ENCODE data around the gene MYO1E. TPM values are rescaled to one million over a fixed set of nuclear protein-coding genes. Genes with fewer than 3 reads are reported as not detected.
"Not testable (repeated sequence)": the region's sequence is repeated elsewhere in the genome, so short reads cannot be mapped to it uniquely, and the experiment has no call there.

The MYO1E gene
- total RNA-seq, 2 experiments from 2014 or later = 51.9 to 57.5 TPM

DNA sequence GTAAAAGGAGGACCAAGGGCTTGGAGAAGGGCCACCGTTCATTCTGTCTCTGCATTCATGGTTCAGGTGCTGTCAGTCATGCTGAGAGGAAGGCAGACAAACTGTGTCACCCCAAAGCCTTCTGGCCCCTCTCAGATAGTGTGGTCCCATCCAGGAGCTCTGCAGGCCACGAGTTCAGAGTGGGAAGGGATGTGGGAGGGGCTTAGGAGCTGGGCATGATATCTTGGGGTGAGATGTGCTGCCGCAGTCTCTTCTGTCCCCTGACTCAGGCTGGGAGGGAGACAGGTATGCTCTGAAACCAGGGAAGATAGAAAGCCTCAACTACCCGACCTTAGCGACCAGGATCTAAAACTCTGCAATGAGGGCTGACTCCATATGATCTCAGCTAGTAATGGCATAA lies 19.6 kb upstream of the MYO1E start:
- ChIA-PET CTCF (no interaction called here), POLR2A (no interaction called here)

DNA sequence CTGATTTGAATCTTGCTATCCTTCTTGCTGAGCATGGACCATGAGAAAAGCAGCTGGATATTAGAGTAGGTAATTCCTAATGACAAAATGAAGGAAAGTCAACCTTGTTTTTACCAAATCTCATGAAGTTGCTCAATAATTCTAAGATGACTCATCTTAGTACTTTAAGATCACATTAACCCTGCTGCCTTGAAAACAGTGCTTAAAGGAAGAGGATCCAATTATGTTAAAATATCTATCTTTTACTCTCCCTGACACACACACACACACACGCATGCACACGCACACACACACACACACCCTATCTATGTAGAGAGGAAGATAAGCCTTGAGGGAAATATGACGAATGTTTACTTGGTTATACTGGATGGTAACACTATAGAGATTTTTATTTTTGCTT lies 16.0 kb upstream of the MYO1E start:
- POLR2A ChIA-PET = no interaction called here
- CTCF ChIA-PET = interaction anchor here (0.7 kb wide), 1 partner anchor 85 kb away, joined by 4 read pairs; no protein-coding TSS in a partner anchor

DNA sequence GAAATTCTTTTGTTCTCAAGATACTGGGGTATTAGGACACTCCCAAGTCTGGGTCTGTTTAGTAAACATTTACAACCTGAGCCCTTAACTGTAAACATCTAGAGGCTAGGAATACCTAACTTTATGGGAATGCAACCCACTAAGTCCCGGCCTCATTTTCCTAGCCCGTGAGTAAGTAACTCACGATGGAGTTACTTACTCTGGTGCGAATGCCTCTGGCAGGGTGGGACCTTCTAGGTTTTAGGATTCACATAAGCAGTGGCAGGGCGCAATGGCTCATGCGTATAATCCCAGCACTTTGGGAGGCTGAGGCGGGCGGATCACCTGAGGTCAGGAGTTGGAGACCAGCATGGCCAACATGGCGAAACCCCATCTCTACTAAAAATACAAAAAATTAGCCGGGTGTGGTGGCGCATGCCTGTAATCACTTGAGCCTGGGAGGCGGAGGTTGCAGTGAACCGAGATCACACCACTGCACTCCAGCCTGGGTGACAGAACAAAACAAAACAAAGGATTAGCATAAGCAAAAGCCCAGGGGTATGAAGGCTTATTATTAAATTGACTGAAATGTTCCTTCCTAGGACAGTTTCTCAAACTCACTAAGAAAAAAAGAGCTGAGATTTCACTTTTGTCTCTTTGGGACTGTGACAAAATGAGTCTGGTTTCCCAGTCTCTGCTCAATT lies 14.7 kb upstream of the MYO1E start:
- POLR2A ChIA-PET, CTCF ChIA-PET: not testable (repeated sequence)

DNA sequence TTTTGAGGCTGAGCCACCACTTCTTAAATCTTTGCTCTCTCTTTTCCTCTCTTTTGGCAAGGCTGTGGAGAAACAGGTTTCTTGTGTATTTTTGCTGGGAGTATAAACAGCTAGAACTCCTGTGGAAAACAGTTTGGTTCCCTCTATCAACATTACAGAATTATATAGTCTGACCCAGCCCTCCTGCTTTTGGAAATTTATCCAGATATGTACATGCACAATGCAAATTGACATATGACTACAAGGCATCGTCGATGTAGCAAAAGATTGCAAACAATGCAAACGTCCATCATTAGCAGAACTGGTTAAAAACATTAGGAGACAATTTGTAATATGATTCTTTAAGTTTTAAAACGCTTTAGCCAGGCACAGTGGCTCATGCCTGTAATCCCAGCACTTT lies 12.5 kb upstream of the MYO1E start:
- CTCF ChIA-PET = no interaction called here
- POLR2A ChIA-PET = no interaction called here

DNA sequence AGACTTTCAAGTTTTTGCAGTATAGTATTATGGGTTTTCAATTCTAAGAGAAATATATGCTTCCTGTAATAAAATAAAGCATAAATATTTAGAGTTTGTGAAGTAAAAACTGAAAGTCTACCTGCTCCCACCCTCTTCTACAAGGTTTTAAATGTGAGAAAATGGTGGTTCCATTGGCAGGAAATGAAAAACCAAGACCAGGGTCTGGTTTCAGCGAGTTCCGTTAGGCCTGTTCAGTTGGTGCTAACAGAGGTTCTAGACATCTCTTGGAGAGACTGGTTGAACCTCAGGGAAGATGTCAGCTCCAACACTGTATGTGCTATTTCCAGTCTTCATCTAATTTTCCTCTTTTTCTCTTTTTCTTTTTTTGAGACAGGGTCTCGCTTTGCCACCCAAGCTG lies 11.8 kb upstream of the MYO1E start:
- ChIA-PET POLR2A (no interaction called here), CTCF (no interaction called here)

DNA sequence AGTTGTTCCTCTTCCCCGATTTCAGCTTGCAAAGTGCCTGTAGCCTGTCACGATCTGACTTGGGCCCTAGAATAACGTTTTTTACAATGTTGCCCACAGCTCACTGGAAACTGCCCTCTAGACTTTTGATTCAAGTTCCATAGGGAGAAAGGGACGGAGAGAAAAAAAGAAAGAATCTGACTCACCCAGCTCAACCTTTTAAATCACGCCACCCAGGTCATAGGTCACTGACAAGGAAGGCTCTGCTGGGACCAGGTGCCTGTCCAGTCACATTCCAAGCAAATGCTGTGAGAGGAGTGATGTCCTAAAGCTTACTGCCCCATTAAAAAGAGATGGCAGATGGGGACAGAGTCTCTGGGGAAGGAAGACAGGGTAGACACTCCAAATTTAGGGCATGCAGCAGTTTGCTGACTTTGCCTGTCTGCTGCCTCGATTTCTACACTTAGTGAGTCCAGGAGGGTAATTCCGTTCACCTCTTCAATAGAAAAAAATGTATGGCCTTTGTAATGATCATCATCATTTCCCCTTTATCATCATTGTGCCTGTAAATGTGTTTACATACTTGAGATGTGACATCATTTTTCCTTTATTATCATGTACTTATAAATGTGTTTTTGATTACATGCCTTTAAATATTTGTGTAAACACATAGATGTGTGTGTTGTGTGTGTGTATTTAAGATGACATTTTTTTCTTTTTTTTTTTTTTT lies 8.4 kb upstream of the MYO1E start:
- CTCF ChIA-PET = interaction anchor here (0.6 to 1.1 kb wide), 2 partner anchors 29 to 258 kb away, joined by 4 to 5 read pairs; no protein-coding TSS in a partner anchor
- POLR2A ChIA-PET = no interaction called here

DNA sequence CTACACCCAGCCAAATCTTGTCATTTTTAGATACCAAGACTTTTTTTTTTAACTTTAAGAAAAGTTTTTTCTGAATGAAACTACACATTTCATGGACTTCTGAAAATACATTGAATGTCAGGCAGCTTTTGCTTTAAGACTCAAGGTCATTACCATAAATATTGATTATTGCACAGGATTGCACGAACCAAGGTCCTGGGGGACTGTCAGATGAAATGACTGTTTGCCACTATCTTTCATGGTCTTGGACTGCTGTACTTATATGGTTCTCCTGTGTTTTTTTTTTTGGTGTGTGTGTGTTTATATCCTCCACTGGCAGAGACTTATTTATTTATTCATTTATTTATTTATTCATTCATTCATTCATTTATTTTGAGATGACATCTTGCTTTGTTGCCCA lies 6.9 kb upstream of the MYO1E start:
- ChIA-PET POLR2A (no interaction called here), CTCF (interaction anchor here (0.7 kb wide), 1 partner anchor 114 kb away, joined by 3 read pairs; no protein-coding TSS in a partner anchor)

DNA sequence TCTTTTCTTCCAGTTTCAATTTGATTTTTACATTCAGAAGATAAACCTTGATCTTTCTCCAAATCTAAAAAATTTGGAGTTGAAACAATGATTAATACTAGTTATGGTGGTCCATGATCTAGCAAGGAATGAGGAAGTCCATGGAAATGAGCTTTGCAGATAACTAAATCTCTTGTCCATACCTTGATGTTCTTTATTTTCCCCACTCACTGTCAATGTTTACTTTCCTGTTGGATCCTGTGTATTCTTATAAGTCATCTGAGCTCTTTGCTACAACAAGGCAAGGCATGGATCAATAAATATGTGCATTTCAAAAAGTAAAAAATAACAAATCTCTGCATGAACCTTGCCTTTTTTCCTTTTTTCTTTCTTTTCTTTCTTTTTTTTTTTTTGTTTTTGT lies 6.2 kb upstream of the MYO1E start:
- ChIA-PET POLR2A (no interaction called here), CTCF (interaction anchor here (0.7 kb wide), 1 partner anchor 115 kb away, joined by 3 read pairs; no protein-coding TSS in a partner anchor)

DNA sequence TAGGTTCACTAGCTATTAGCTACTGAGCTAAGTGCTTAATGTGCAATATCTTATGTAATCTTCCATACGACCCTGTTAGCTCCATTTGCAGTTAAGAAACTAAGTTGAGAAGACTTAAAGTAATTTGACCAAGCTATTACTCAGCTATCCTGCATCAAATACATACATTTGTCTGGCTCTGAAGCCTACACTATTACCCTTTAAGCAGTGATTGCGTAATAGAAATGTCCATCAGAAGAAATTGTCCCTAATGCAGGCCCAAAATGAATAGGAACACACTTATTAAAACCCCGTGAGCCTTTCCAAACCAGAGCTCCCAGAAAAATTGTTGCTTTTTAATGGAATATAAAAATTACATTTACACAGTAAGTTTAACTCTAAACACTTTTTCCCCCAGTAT lies 5.3 kb upstream of the MYO1E start:
- CTCF ChIA-PET = interaction anchor here (0.7 kb wide), 1 partner anchor 47 kb away, joined by 3 read pairs; no protein-coding TSS in a partner anchor
- POLR2A ChIA-PET = no interaction called here

DNA sequence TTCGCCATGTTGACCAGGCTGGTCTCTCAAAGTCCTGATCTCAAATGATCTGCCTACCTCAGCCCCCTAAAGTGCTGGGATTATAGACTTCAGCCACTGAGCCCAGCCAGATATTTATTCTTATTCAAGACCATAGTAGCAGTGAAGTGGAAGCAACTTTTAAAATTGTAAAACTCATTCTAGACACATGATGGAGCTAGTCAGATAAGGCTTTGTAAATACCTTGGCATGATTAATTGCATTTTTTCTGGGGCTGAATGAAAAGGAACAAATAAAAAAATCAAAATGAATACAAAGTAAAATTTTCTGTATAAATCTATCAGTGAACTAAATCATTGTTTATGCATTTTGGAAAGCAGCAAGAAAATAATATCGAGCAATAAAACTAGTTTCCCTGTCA lies 4.1 kb upstream of the MYO1E start:
- POLR2A ChIA-PET = no interaction called here
- CTCF ChIA-PET = interaction anchor here (0.7 kb wide), 1 partner anchor 105 kb away, joined by 3 read pairs; no protein-coding TSS in a partner anchor

DNA sequence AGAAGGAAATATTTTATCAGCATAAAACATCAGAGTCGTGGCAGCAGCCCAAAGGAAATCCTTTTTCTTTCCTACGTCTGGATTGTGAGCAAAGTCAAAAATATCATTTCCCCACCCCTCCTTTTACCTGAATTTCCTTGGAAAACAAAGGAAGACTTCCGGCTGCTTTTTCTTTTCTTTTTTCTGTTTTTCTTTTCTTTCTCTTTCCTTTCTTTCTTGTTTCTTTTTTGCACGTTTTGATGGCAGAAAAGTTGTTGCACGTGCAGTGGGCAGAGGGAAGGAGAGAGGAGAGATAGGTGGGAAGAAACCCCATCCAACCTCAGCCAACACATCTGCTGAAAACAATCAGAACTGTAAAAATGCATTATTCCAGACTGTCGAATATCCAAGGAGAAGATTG lies 544 bp upstream of the MYO1E start:
- ChIA-PET POLR2A (no interaction called here), CTCF (no interaction called here)

DNA sequence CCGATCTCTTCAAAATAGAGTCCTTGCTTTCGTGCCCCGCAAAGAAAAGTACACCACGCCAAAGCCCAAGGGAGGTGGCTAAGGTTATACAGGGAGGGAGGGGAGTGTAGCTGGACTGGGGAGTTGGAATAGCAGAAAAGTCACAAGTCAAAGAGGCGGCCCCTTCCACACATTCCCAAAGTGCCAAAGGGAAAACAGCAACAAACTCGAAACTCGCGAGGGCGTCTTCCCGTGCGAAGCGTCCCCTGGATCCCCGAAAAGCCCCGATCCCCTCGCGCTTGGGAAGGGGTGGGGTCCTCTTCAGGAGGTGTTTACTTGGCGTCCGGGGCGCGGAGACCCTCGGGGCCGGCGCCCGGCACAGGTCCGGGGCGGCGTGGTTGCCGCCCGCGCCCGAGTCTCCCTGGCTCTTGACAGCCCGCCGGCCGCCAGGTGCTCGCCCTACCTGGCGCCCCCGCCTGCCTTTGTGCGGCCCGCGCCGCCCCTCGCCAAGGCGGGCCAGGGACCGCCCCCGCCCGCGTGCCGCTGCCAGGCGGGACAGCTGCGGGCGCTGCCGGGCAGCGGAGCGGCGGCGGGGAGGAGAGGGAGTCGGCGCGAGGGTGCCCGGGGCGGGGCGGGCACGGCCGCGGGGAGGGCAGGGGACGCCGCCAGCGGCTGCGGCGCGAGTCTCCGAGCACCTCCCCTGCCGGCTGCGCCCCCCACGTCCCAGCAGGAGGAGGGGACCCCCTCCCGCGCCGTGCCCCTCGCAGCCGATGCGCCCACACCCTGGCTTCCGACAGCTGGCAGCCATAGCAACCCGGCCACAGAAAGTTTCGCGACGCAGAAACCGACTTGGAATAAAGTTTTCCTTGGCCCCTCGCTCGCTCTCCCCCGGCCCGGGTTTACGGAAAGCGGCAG lies 966 bp downstream of the MYO1E start:
- ChIA-PET CTCF (no interaction called here), POLR2A (no interaction called here)

DNA sequence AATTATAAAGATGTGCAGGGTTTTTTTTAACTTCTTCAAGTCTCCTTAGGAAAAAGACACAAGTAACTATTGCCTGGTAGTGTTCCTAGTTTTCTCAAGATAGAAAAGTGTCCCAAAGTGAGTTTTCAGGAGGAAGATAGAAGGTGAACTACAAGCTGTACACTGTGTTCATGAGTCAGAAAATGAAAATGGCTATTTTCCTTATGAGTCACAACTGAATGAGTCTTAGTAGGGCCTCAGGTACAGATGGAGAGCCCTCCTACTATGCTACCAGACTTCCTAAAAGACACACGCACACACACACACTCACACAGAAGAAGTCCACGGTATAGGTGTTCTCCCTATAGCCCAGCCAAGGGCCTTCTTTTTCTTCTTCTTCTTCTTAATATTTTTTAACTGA lies 3.1 kb downstream of the MYO1E start:
- ChIA-PET CTCF (no interaction called here), POLR2A (no interaction called here)

DNA sequence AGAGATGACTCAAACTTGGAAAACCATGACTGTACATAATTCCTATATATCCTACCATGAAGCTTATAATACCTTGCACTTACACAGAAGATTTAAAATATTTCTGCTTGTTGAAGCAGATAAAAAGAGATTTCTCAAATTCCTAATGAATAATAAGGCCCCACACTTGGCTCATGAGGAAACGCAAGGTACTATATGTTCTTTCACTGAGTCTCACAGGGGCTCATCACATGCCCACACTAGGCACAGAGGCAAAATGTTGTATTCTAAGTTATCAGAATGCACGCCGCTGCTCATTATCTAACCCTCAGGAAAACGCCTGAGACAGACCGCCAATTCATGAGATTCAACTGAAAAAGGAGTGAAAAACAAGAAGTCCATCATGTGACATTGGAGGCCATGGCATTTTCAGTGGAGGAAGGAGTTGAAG lies 5.6 kb downstream of the MYO1E start:
- CTCF ChIA-PET = no interaction called here
- POLR2A ChIA-PET = no interaction called here

DNA sequence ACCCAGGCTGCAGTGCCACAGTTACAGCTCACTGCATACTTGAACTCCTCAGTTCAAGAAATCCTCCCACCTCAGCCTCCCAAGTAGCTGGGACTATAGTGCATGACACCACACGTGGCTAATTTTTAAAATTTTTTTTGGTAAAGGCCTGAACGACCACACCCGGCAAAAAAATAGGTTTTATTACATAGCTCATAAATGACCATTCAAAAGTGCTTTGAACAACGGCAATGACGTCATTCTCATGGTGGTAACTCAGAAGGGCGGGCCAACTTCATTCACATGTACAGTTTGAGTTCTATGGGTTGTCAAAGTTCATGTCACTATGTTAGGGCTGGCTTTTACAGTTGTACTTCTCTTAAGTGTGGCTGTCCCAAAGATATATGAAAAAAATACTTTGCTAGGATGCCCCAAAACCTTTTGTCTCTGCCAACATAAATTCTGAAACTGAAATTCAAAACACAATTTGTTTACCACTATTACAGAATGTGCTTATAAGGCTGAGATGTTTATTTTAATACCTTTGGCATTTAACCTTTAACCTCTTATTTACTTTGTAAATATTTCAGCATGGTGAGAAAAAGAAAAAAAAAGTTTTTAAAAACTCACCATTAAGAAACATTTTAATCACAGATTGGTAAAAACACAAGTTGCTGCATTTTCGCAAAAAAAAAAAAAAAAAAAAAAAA lies 6.2 kb downstream of the MYO1E start:
- POLR2A ChIA-PET = no interaction called here
- CTCF ChIA-PET = no interaction called here

DNA sequence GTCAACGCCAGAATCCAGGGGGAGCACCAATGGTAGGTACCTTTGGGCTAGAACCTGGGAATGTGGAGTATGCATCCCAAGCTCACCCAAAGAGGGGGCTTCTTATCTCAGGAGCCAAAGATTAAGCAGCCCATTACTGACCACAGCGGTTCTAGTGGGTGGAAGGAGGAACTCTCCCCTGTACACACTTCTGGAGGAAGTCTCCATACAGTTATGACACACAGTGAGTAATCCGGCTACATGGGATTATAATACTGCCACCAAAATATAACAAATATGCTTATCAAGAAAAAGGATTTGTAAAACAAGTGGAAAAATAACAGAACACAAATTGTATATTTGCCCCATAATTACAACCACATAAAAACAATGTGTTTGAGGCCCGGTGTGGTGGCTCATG lies 8.4 kb downstream of the MYO1E start:
- ChIA-PET POLR2A (no interaction called here), CTCF (no interaction called here)

DNA sequence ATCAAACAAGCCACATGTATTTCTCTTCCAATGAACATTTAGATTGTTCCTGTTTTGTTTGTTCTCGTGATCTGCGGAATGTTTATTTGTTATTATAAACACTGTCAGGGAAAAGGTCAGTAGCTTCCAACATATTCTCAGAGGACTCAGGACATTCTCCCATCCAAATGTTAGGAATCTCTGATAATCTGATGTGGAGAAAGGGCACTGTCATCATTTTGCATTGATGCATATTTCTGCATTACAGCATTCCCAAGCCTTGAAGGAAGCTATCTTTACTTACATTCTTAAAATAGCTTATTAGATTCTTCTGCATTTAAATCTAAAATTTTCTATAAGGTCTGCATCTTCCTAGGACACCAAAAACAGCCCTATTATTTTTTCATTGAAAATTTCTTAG lies 10.3 kb downstream of the MYO1E start:
- ChIA-PET CTCF (no interaction called here), POLR2A (no interaction called here)

DNA sequence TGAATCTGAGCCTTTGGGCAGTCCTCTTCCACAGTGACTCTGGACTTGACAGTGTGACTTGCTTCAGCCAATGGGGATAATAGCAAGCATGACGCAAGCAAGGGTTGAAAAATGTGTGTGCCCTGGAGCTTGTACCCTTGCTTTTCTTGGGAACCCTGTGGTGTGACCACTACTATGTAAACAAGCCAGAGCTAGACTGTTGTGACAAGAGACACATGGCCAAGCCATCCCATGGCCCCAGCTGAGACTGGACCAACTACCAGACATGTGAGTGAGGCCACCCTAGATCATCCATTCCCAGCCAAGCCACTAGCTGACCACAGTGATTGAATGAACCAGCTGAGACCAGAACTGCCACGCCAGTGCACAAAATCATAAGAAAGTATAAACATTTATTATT lies 11.8 kb downstream of the MYO1E start:
- CTCF ChIA-PET = no interaction called here
- POLR2A ChIA-PET = no interaction called here

DNA sequence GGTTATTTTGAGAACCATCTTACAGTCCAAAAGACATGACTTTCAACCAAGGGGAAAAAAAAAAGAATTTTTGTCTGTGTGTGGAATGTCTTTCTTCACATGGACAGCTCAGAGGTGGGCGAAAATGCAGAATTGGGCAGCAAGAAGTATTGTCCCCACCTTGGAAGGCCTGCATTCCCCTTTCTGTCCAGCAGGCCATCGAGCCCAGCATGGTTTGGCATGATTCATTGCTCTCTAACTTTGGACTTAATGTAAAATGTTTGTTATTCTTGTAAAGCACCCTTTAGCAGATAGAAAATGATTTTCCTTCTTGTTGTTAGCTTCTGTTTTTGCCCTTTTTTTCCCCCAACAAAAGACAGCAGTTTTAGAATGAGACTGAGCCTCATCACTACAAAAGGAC lies 12.4 kb downstream of the MYO1E start:
- POLR2A ChIA-PET = no interaction called here
- CTCF ChIA-PET = no interaction called here

DNA sequence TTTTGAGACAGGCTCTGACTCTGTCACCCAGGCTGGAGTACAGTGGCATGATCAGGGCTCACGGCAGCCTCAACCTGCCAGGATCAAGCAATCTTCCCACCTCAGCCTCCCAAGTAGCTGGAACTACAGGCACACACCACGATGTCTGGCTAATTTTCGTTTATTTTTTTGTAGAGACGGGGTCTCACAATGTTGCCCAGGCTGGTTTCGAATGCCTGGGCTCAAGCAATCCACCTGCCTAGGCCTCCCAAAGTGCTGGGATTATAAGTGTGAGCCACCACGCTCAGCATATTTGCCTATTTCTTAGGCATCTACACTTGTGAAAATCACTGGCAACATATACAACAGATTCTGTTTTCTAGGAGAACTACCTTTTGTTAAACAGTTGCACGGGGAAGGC lies 16.9 kb downstream of the MYO1E start:
- ChIA-PET CTCF (no interaction called here), POLR2A (no interaction called here)

All from activated CD8-positive, alpha-beta memory T cell treated with anti-CD3 and anti-CD28 coated beads for 36 hours (primary cell).